HG03066 (cell line): Measurements from ENCODE around the gene CRTC2.
A peak's percentile ranks its signal among the peaks of the same experiment; 100 is the strongest.
"Not testable (repeated sequence)": the region's sequence is repeated elsewhere in the genome, so short reads cannot be mapped to it uniquely, and the experiment has no call there.

Source experiments
- ATAC-seq: cut with Tn5 transposase; IDR thresholded peaks from one replicate; pipeline ENCODE4 v1.9.1; 2021; ENCODE audit warnings: low read depth; ENCODE audit not compliant: unreplicated experiment

The CRTC2 gene

GRCh38 chr1:153958111-153958960 lies at the start of gene CRTC2:
TSS of gene CRTC2 (minus strand) at chr1:153958612. CDS start at chr1:153958497, 115 bp downstream.
- peak; percentile 78 for ATAC-seq

GRCh38 chr1:154006136-154006535 lies 47.7 kb upstream of the CRTC2 start:
- no peak for ATAC-seq

GRCh38 chr1:154000420-154000819 lies 42.0 kb upstream of the CRTC2 start:
- ATAC-seq, result no peak

- ATAC-seq, result not testable (repeated sequence)
These were observed 38.5 kb upstream of the CRTC2 start for GRCh38 chr1:153996882-153997281.

- no peak for ATAC-seq
These were observed 37.2 kb upstream of the CRTC2 start for GRCh38 chr1:153995640-153996039.

GRCh38 chr1:153995202-153995601 lies 36.8 kb upstream of the CRTC2 start:
- no peak for ATAC-seq

- ATAC-seq, result no peak
These were observed 33.4 kb upstream of the CRTC2 start for GRCh38 chr1:153991806-153992205.

GRCh38 chr1:153991151-153991630 lies 32.8 kb upstream of the CRTC2 start:
- ATAC-seq, result no peak

GRCh38 chr1:153990468-153991150 lies 32.2 kb upstream of the CRTC2 start, which contains the start of gene RPS27:
TSS of gene RPS27 (plus strand) at chr1:153990762. CDS start at chr1:153990797, 35 bp downstream.
- peak; percentile 59 for ATAC-seq

- ATAC-seq, result no peak
These were observed 29.2 kb upstream of the CRTC2 start for GRCh38 chr1:153987621-153988020.

- no peak for ATAC-seq
These were observed 27.7 kb upstream of the CRTC2 start, which contains the start of gene RAB13 for GRCh38 chr1:153985941-153986761. TSS of gene RAB13 (minus strand) at chr1:153986339. CDS start at chr1:153986236, 103 bp downstream.

GRCh38 chr1:153985341-153985912 lies 27.0 kb upstream of the CRTC2 start:
- no peak for ATAC-seq

GRCh38 chr1:153984123-153984894 lies 25.9 kb upstream of the CRTC2 start:
- no peak for ATAC-seq

- ATAC-seq, result not testable (repeated sequence)
These were observed 23.3 kb upstream of the CRTC2 start for GRCh38 chr1:153981735-153982134.

GRCh38 chr1:153979091-153979490 lies 20.7 kb upstream of the CRTC2 start:
- not testable (repeated sequence) for ATAC-seq

GRCh38 chr1:153978274-153978909 lies 20.0 kb upstream of the CRTC2 start:
- ATAC-seq, result no peak

- ATAC-seq, result peak; percentile 84
These were observed 19.1 kb upstream of the CRTC2 start, which contains the start of gene JTB for GRCh38 chr1:153977250-153978240. TSS of gene JTB (minus strand) at chr1:153977674. CDS start at chr1:153977252, 422 bp downstream.

- ATAC-seq, result no peak
These were observed 18.4 kb upstream of the CRTC2 start for GRCh38 chr1:153976819-153977249.
